IPS-18a (cell line): ENCODE results near the gene CDK5RAP2.
"Not testable (repeated sequence)": the region's sequence is repeated elsewhere in the genome, so short reads cannot be mapped to it uniquely, and the experiment has no call there.

ENCODE experiments used
- H3K27ac ChIP-seq: one replicate; pipeline ENCODE4 v1.5.1; 2013; ENCODE audit warnings: low read length
- H3K27me3 ChIP-seq: one replicate; pipeline ENCODE4 v1.6.1; 2013; ENCODE audit warnings: mild to moderate bottlenecking, low read length; ENCODE audit not compliant: control insufficient read depth, insufficient read depth
- H3K36me3 ChIP-seq: one replicate; pipeline ENCODE4 v1.6.1; 2013; ENCODE audit warnings: low read depth, low read length; ENCODE audit not compliant: control insufficient read depth
- H3K4me1 ChIP-seq: one replicate; pipeline ENCODE4 v1.6.1; 2013; ENCODE audit warnings: low read depth, low read length; ENCODE audit not compliant: control insufficient read depth
- H3K4me3 ChIP-seq: one replicate; pipeline ENCODE4 v1.5.1; 2013; ENCODE audit warnings: low read length
- H3K9ac ChIP-seq: one replicate; pipeline ENCODE4 v1.6.1; 2013; ENCODE audit warnings: mild to moderate bottlenecking, low read length, moderate library complexity
- H3K9me3 ChIP-seq: one replicate; pipeline ENCODE4 v1.6.1; 2013; ENCODE audit warnings: low read depth, low read length; ENCODE audit not compliant: control insufficient read depth

CDK5RAP2 gene

DNA sequence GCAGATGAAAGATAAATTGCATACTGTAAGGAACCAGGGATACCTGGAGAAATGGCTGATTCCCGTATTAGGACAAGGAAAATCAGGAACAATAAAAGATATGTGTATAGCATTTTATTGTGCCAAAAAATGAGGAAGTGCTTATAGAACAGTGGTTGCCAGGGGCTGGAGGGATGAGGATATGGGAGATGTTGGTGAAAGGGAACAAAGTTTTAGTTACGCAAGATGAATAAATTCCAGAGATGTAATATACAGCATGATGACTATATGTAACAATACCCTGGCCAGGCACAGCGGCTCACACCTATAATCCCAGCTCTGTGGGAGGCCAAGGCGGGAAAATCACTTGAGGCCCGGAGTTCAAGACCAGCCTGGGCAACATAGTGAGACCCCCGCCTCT is 101.8 kb downstream of the CDK5RAP2 start:
- no peak overlapping the region for H3K4me3 ChIP-seq
- H3K27me3 ChIP-seq = no peaks in the 10 kb centered on the region
- peaks cover 5% of the 10 kb centered on the region for H3K4me1 ChIP-seq
- no peak overlapping the region for H3K27ac ChIP-seq
- no peaks in the 10 kb centered on the region for H3K9me3 ChIP-seq
- H3K36me3 ChIP-seq = peaks cover 40% of the 10 kb centered on the region
- H3K9ac ChIP-seq = no peak overlapping the region

DNA sequence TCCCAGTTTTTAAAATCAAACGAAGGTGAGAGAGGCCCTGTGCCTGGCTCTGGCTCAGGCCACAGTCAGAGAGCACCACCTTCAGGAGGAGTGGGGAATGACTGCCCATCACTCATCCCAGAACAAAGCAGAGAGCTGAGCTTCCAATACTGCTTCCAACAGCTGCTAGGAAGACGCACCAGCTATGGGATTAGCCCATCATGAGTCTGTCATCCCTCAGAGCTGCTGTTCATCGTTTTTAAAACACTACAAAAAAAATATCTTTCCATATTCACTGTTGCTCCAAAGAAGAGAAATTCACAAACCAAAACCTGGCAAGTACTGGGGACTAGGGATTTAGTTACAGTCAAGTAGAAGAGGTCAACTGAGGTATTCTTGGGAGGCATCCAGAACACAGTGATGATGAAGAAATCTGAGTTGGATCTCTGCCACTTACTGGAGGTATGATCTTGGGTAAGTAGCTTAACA is 102.4 kb downstream of the CDK5RAP2 start:
- Histone ChIP-seq H3K27ac (no peak overlapping the region), H3K9me3 (no peaks in the 10 kb centered on the region), H3K27me3 (no peaks in the 10 kb centered on the region), H3K36me3 (peaks cover 46% of the 10 kb centered on the region), H3K9ac (no peak overlapping the region), H3K4me1 (no peaks in the 10 kb centered on the region), H3K4me3 (no peak overlapping the region)

DNA sequence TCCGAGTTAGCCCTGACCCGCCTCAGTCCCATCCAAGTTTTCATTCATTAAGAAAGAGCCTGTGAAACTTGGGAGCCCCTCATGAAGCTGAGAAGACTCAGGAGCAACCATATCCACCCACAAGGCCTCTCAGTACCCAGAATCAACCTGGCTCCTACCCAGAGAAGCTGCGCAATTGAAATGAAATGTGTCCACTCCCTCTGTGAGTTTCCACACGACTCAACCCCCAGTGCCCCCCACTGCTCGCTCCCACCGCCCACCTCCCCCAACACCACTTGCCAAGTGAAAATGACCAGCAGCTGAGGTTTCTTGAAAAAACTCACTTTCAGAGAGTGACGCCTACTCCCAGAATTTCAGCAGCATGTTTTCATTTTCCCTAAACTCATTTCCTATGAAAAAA is 104.6 kb downstream of the CDK5RAP2 start:
- no peaks in the 10 kb centered on the region for H3K27me3 ChIP-seq
- H3K27ac ChIP-seq = no peak overlapping the region
- H3K36me3 ChIP-seq = peaks cover 51% of the 10 kb centered on the region
- H3K9ac ChIP-seq = no peak overlapping the region
- no peaks in the 10 kb centered on the region for H3K4me1 ChIP-seq
- H3K4me3 ChIP-seq = no peak overlapping the region
- H3K9me3 ChIP-seq = no peaks in the 10 kb centered on the region

DNA sequence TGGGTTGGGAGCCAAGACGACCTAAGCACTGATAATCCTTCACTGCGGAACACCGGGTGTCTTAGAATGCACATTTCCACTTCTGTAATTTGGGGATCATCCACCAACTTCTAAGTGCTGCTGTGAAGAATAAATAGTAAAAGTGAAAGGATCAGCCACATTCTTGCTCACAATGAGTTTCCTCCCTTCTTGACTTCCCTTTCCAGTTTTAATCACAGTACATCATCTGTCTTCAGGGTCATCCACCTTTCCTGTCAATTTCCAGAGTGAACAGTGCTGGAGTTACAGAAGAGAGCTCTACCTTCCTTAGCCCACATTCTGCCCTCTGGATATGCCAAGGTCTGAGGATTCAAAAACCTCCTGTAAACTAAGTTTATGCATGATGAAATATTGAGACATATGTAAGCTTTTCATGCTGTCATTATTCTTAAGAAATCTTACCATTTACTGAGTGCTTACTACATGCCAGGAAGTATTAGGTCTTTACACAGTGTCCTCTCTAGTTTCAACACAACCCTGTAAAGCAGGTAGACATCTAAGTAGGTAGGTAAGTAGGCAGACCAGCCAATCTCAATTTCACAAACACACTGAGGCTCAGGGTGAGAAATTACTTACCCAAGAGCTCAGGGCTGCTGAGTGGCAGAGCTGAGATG is 105.2 kb downstream of the CDK5RAP2 start:
- H3K4me3 ChIP-seq = no peak overlapping the region
- H3K27ac ChIP-seq = no peak overlapping the region
- peaks cover 54% of the 10 kb centered on the region for H3K36me3 ChIP-seq

DNA sequence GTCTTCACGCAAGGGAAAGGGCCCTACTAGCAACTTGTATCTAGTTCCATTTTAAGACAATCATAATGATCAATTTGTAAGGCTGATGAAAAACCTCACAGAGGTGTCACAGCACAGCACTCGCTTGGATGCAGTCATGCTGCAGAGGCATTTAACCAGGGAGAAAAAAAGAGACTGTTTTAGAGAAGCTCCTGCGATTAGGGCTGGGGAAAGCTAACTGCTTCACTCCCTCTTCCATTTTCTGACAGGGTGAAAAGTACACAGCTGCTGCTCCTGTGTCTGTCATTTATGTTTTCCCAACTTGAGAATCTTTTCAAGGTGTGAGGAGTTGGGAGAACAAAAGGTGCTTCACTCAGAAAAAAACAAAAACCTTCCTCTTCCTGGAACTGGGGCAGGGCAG is 106.4 kb downstream of the CDK5RAP2 start:
- H3K9me3 ChIP-seq = no peaks in the 10 kb centered on the region
- no peak overlapping the region for H3K9ac ChIP-seq
- H3K27me3 ChIP-seq = no peaks in the 10 kb centered on the region
- no peak overlapping the region for H3K4me3 ChIP-seq
- H3K27ac ChIP-seq = no peak overlapping the region
- H3K4me1 ChIP-seq = no peaks in the 10 kb centered on the region
- H3K36me3 ChIP-seq = peaks cover 56% of the 10 kb centered on the region

More for the DNA sequence above, 105.2 kb downstream of the CDK5RAP2 start:
- no peaks in the 10 kb centered on the region for H3K9me3 ChIP-seq
- H3K9ac ChIP-seq = no peak overlapping the region
- H3K27me3 ChIP-seq = no peaks in the 10 kb centered on the region
- no peaks in the 10 kb centered on the region for H3K4me1 ChIP-seq

DNA sequence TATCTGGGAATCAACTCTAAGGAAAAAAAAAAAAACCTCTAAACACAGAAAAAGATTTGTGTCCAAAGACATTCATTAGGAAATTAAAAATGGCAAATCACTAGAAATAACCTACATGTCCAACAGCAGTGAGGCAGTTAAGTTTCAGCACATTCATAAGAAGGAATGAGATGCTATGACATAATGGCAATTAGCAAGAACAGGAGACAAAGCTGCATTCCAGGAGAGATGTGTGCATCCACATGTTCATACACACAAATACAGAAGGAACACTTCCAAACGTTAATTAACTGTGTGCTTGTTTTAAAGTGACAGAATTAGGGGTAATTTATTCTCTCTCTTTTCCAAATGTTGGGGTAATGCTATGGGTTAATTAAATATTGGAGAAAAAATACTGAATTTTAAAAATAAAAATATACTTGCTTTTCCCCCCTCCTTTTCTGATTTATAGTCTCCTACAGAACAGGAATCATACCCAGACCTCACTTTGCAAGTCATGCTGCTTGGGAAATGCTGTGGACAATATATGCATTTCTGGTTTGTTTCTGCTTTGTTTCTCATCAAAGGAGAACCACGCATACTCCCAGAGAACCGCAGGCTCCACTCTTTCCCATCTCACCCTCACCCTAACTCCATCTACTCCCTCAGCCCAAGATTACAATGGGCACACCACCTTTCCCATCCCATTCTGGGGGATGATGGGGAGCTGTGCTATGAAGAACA is 114.1 kb downstream of the CDK5RAP2 start:
- H3K4me1 ChIP-seq = no peaks in the 10 kb centered on the region
- no peak overlapping the region for H3K27ac ChIP-seq
- H3K4me3 ChIP-seq = no peak overlapping the region
- no peaks in the 10 kb centered on the region for H3K9me3 ChIP-seq
- H3K36me3 ChIP-seq = peaks cover 18% of the 10 kb centered on the region
- no peak overlapping the region for H3K9ac ChIP-seq
- H3K27me3 ChIP-seq = no peaks in the 10 kb centered on the region

DNA sequence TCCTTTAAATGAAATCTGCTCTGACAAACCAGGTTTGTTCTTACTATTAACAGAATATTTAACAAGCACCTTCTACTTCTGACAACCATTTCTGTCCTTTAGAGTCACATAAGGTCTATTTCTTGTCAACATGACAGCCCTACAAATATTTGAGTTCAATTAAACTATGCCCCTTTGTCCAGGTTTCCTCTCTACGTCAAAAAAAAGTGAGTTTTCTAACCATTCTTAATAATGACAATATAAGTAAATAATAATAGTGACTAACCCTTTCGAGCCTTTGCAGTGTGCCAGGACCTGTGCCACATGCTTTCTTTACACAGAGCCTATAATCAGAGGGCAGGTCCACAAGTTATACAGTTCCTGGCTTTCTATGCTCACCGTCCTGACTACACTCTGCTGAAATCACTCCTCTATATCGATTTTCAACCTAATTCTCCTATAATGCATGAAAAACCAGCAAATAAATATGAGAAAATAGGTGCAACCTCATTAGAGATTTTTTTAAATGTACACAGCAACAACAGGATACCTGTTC is 115.0 kb downstream of the CDK5RAP2 start:
- peaks cover 21% of the 10 kb centered on the region for H3K36me3 ChIP-seq
- H3K27ac ChIP-seq = no peak overlapping the region
- no peaks in the 10 kb centered on the region for H3K27me3 ChIP-seq
- no peak overlapping the region for H3K4me3 ChIP-seq
- H3K9ac ChIP-seq = no peak overlapping the region
- H3K4me1 ChIP-seq = no peaks in the 10 kb centered on the region
- no peaks in the 10 kb centered on the region for H3K9me3 ChIP-seq

DNA sequence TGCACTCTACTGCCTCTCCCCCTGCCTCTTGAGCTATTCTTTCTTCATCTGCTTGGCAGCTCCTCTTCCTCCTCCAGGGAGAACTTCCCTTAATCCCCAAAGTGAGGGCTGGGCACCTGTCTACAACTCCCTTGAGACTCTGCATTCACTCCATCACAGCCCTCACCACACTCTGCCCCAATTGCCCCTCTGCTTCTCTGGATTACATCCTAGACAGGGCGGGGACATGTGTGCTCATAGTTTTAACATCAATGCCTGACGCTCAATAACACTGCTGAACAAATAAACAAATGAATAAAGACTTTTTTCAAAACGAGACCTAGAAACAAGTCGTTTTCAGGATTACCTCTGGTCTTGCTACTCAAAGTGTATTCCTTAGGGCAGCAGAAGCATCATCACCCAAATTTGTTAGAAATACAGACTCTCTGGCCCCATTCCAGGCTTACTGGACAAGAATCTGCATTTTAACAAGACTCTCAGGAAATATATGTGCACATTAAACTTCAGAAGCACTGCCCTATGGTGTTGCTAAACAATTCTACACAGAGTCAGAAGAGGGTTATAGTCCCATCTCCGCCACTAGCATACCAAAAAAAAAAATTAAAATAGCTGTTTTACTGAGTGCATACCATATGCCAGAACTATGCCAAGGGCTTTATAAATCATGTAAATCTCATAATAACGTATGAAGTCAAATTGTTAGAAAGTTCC is 115.6 kb downstream of the CDK5RAP2 start:
- H3K4me1 ChIP-seq = no peaks in the 10 kb centered on the region
- H3K27me3 ChIP-seq = no peaks in the 10 kb centered on the region
- no peak overlapping the region for H3K4me3 ChIP-seq
- H3K9me3 ChIP-seq = no peaks in the 10 kb centered on the region
- H3K27ac ChIP-seq = no peak overlapping the region
- H3K9ac ChIP-seq = no peak overlapping the region
- peaks cover 21% of the 10 kb centered on the region for H3K36me3 ChIP-seq

DNA sequence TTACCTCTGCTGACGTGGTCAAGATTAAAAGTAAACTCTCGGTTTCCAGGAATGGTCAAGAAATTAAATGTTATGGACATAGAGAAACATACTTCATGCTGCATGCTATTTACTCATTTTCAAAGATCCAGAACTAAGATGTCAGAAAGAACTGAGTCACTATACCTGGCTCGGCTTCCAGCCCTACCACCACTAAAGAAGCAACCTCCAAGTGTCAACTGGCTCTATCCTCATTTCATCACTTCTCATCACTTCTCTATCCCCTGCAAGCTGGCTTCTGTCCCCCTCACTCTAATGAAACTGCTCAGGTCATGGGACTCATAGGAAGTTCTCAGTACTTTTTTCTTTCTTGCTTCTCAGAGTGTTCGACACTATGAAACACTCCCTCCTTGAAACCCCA is 116.2 kb downstream of the CDK5RAP2 start:
- no peaks in the 10 kb centered on the region for H3K4me1 ChIP-seq
- no peaks in the 10 kb centered on the region for H3K9me3 ChIP-seq
- no peak overlapping the region for H3K27ac ChIP-seq
- peaks cover 22% of the 10 kb centered on the region for H3K36me3 ChIP-seq
- H3K4me3 ChIP-seq = no peak overlapping the region
- no peak overlapping the region for H3K9ac ChIP-seq
- H3K27me3 ChIP-seq = no peaks in the 10 kb centered on the region

DNA sequence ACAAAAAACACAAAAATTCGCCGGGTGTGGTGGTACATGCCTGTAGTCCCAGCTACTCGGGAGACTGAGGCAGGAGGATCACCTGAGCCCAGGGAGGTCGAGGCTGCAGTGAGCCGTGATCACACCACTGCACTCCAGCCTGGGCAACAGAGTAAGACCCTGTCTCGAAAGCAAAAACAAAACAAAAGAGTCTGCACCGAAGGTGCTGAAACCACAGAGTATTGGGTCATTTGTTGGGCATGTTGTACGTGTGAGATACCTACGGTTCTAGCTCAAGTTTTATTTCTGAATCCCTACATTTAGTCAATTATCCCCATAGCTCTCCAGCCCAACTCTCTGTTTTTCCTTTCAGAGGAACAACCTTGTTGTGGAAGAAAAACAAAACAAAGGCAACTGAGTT is 118.3 kb downstream of the CDK5RAP2 start:
- H3K36me3 ChIP-seq = peaks cover 16% of the 10 kb centered on the region
- not testable (repeated sequence) for H3K9me3 ChIP-seq, H3K9ac ChIP-seq, H3K4me3 ChIP-seq, H3K27ac ChIP-seq, H3K27me3 ChIP-seq, H3K4me1 ChIP-seq

DNA sequence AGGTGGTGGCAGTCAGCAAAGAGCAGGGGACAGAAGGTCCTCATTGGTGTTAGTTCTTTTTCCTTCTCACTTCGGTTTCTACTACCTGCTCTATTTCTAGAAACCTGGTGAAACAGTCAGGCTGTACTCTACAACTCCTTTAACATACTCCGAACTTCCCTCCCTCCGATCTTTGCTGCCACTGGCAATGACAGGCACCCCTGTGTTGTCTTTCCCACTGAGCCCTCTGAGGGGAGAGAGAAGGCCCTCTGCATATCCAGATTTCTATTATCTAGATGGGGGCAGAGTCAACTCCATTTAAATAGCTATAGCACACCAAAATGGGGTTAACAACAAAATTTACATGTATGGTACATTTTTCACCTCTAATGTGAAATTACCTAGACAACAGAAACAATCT is 123.7 kb downstream of the CDK5RAP2 start:
- no peaks in the 10 kb centered on the region for H3K9me3 ChIP-seq
- H3K4me1 ChIP-seq = no peaks in the 10 kb centered on the region
- H3K27me3 ChIP-seq = no peaks in the 10 kb centered on the region
- no peak overlapping the region for H3K27ac ChIP-seq
- H3K9ac ChIP-seq = no peak overlapping the region
- H3K4me3 ChIP-seq = no peak overlapping the region
- peaks cover 31% of the 10 kb centered on the region for H3K36me3 ChIP-seq
